ENCODE data around the gene NHEJ1. TPM values are rescaled to one million over a fixed set of nuclear protein-coding genes. Genes with fewer than 3 reads are reported as not detected.

Gene NHEJ1
- total RNA-seq, 3 donors from 2014 or later = 13.4 to 19.8 (median 17.6) TPM

GRCh38 chr2:219118504-219118903 lies 42.1 kb downstream of the NHEJ1 start:
- no peak overlapping the region for H3K4me3 ChIP-seq
- no peaks in the 10 kb centered on the region for H3K27me3 ChIP-seq
- no peak overlapping the region for H3K27ac ChIP-seq
- intact Hi-C loops (cut with DNase I; ENCODE audit: low total_unique reads) = loop anchor here (10.0 kb wide), 1 partner anchor 1216 kb away; no protein-coding TSS in a partner anchor
- H3K36me3 ChIP-seq = no peaks in the 10 kb centered on the region
- DNase-seq (ENCODE audit: low spot score in 2 of 2) = no peak
- TF ChIP-seq POLR2AphosphoS5 (IDR thresholded peaks at IDR 0.05) = no peak
- TF ChIP-seq CTCF (IDR thresholded peaks at IDR 0.05) = no peak
- no peak for TF ChIP-seq POLR2A (IDR thresholded peaks at IDR 0.05)
- H3K4me1 ChIP-seq = no peaks in the 10 kb centered on the region
- H3K9me3 ChIP-seq = no peaks in the 10 kb centered on the region

GRCh38 chr2:219116776-219117646 lies 43.6 kb downstream of the NHEJ1 start:
- TF ChIP-seq CTCF (IDR thresholded peaks at IDR 0.05) = no peak
- no peak for TF ChIP-seq POLR2AphosphoS5 (IDR thresholded peaks at IDR 0.05)
- no peak for TF ChIP-seq POLR2A (IDR thresholded peaks at IDR 0.05)

GRCh38 chr2:219112651-219113338 lies 47.8 kb downstream of the NHEJ1 start:
- intact Hi-C loops (cut with DNase I; ENCODE audit: low total_unique reads) = loop anchor here (10.0 kb wide), 1 partner anchor 1222 kb away; no protein-coding TSS in a partner anchor
- TF ChIP-seq POLR2A (IDR thresholded peaks at IDR 0.05) = no peak

More at GRCh38 chr2:219116776-219117646, 43.6 kb downstream of the NHEJ1 start:
- H3K27me3 ChIP-seq = no peaks in the 10 kb centered on the region
- H3K36me3 ChIP-seq = no peaks in the 10 kb centered on the region
- H3K4me1 ChIP-seq = no peaks in the 10 kb centered on the region
- no peaks in the 10 kb centered on the region for H3K9me3 ChIP-seq
- intact Hi-C loops (cut with DNase I; ENCODE audit: low total_unique reads) = loop anchor here (10.0 kb wide), 1 partner anchor 1218 kb away; no protein-coding TSS in a partner anchor
- H3K27ac ChIP-seq = no peak overlapping the region
- H3K4me3 ChIP-seq = no peak overlapping the region
- no peak for DNase-seq (ENCODE audit: low spot score in 2 of 2)

GRCh38 chr2:219112062-219112406 lies 48.6 kb downstream of the NHEJ1 start:
- no peak for TF ChIP-seq POLR2AphosphoS5 (IDR thresholded peaks at IDR 0.05)
- TF ChIP-seq CTCF (IDR thresholded peaks at IDR 0.05) = no peak
- no peak for TF ChIP-seq POLR2A (IDR thresholded peaks at IDR 0.05)
- Histone ChIP-seq H3K36me3 (no peaks in the 10 kb centered on the region), H3K4me3 (no peak overlapping the region), H3K4me1 (no peaks in the 10 kb centered on the region), H3K27me3 (no peaks in the 10 kb centered on the region), H3K27ac (no peak overlapping the region), H3K9me3 (no peaks in the 10 kb centered on the region)
- intact Hi-C loops (cut with DNase I; ENCODE audit: low total_unique reads) = loop anchor here (10.0 kb wide), 1 partner anchor 1223 kb away; no protein-coding TSS in a partner anchor
- no peak for DNase-seq (ENCODE audit: low spot score in 2 of 2)

More at GRCh38 chr2:219112651-219113338, 47.8 kb downstream of the NHEJ1 start:
- Histone ChIP-seq H3K4me3 (no peak overlapping the region), H3K27ac (no peak overlapping the region), H3K4me1 (no peaks in the 10 kb centered on the region), H3K27me3 (no peaks in the 10 kb centered on the region), H3K36me3 (no peaks in the 10 kb centered on the region), H3K9me3 (no peaks in the 10 kb centered on the region)
- DNase-seq (ENCODE audit: low spot score in 2 of 2) = no peak

- Histone ChIP-seq H3K9me3 (no peaks in the 10 kb centered on the region), H3K4me3 (no peak overlapping the region), H3K27me3 (no peaks in the 10 kb centered on the region), H3K36me3 (no peaks in the 10 kb centered on the region), H3K27ac (no peak overlapping the region), H3K4me1 (no peaks in the 10 kb centered on the region)
- no peak for TF ChIP-seq POLR2AphosphoS5 (IDR thresholded peaks at IDR 0.05)
- TF ChIP-seq POLR2A (IDR thresholded peaks at IDR 0.05) = no peak
- TF ChIP-seq CTCF (IDR thresholded peaks at IDR 0.05) = no peak
- no peak for DNase-seq (ENCODE audit: low spot score in 2 of 2)
- intact Hi-C loops (cut with DNase I; ENCODE audit: low total_unique reads) = loop anchor here (10.0 kb wide), 1 partner anchor 1223 kb away; no protein-coding TSS in a partner anchor
These were observed 49.1 kb downstream of the NHEJ1 start for GRCh38 chr2:219111375-219112061.
